CD4-positive, alpha-beta T cell treated with Interferon gamma for 1 hour (primary cell): ENCODE data around the gene RPRD1B.

ENCODE experiments used
- DNase-seq: peaks from one replicate; pipeline ENCODE4 v3.0.0-alpha.2; 2020

RPRD1B gene

DNA sequence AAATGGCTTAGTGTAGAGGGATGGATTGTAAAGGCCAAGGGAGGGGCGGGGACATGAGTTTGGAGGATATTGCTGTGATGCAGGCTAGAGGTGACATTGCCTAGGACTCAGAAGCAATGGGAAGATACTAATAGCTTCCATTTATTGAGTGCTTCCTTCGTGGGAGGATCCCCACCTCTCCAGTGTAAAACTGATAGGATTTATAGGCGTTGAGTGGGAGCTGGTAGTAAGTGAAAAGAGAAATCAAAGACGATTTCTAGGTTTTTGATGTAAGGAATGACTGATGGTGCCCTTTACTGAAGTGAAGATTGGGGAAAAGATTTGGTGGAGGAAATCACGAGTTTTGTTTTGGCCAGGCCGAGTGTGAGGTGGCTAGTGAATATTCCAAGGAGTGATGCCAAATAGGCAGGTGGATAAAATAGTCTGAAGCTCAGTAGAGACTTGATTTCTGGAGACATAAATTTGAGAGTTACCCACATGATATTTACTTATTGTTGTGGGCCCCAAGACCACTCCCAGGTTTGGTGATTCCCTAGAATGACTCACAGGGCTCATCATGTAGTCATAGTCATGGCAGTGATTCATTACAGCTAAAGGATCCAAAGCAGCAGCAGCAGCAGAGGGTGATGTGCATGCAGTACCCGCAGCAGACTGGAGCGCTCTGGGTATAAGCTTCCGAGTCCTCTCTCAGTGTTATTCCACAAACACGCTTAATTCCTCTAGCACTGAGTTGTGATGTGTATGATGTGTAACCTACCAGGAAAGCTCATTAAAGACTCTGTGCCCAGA is 10.2 kb downstream of the RPRD1B start:
- no peak for DNase-seq

DNA sequence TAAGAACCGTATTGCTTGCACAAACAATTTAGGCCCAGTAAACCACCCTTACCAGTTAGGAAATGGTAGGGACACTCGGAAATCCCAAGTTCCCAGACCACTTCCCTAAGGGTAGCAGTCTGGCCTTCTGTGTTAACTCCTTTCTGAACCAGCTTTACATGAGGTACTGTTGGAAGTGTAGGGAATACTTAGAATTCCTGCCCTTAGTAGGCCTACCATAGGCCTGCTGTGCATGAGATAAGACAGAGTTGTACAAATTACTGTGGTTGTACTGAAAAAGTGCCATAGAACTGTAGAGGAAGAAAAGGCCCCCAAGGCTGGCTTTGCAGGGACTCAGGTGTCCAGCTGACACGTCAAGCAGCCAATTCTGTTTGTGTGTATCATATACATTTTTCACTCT is 11.1 kb downstream of the RPRD1B start:
- DNase-seq, result no peak

DNA sequence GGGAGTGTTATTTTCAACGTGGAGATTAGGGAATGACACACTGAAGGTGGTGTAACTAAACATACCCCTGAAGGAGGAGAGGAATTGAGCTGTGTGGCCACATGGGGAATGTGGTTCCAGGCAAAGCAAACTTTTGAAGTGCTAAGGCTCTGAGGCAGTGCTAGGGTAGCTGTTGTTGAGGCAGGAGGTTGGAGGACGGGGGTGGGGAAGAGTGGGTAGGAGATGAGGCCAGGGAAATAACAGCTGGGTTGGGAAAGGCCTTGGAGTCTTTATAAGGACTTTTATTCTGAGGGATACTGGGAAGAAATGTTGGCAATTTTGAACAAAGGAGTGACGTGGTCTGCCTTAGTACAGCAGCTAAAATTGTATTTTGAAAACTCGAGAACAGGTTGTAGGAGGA is 13.0 kb downstream of the RPRD1B start:
- DNase-seq, result no peak

DNA sequence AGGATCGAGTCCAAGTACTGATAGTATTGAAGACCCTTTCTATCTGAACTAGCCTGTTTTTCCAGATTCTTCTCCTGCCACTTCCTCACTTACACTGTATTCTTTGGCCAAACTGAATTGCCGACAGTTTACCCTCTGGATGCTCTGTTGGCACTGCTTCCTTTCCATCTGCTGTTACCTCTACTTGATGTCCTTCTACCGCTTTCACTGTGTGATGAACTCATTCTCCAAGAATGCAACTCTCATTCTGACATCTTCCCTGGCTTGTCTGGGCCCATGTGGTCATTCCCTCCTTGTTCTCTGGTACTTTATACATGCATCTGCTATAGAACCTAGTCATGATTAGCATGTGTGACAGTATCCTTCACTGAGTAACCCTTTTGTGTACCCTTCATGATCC is 16.3 kb downstream of the RPRD1B start:
- no peak for DNase-seq

DNA sequence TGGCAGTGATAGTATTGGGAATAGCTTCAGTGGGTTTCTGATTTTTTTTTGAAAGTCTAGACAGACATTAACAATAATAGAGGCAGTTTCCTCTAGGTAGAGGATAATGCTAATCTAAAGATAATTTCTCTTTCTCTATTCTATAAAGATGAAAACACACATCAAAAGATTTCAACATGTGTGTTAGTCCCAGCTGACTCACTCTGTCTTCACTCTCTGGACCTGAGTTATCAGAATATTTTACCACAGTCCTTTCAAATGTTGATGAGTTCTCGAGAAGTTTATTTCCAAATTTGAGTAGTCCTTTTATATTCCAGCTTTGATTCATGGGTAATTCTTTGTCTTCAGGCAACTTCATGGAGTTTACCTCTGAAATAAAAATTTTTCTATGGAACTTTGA is 17.1 kb downstream of the RPRD1B start:
- DNase-seq, result no peak

DNA sequence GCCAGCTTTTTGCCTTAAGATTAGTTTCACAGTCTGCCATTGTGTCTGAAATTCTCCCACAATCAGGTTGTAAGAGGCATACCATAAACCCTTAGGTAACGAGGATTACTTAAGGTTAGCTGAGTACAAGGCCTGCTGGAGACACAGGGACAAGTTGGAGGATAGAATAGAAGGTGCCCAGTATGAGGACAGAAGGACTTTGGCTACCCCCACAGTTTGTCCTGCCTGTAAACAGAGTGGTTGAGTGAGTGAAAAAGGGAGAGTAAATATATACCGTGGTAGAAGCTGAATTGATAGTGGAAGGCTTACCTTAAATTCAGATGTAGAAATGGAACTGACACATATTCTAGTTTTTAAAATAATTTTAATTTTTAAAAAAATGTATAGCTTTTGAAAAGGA is 19.3 kb downstream of the RPRD1B start:
- DNase-seq, result no peak

DNA sequence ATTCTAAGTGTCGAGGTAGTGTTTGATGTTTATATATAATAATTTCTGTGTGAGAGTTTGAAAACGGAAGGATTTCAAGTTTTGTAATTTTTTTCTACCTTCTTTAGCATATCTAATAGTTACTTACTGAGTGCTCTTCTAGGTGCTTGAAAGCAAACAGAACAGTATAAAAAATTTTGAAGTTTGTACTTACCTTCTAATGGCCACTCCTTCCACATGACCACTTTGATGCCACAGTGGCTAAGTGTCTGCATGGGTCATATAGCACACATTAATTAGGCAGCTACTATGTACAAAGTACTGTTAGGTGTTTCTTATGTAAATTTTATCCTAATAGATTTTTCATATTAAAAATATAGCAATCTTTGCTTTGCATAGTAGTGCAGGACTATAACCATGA is 21.1 kb downstream of the RPRD1B start:
- DNase-seq, result no peak

DNA sequence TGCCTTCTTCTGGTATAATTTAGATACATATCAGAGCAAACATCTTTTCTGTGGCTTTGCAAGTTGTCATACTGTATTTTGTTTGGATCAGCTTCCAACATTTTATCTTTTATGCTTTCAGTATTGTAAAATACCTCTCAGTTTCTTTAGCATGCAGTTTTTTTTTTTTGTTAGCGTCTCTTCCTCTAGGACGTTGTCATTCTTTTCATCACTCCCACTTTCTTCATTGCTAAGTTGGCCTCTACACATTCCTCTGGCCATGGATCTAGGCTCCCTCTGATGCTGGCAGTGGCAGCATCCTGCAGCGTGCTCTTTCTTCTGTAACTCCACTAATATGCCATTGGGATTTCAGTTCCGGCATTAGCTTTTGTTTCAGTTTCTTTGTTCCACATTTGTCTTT is 21.7 kb downstream of the RPRD1B start:
- no peak for DNase-seq

DNA sequence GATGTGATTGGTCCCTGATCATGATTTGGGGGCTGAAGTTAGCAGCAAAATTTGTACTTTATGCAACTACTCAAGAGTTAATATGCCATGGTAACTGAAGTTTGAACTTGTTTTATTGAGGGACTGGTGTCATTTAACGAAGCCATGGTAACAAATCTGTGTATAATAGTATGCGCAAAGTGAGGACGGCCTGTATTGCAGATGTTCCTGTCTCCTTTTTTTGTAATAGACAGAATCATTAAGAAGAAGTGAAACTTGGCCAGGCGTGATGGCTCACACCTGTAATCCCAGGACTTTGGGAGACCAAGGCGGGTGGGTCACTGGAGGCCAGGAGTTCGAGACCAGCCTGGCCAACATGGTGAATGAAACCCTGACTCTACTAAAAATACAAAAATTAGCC is 22.3 kb downstream of the RPRD1B start:
- DNase-seq, result no peak

DNA sequence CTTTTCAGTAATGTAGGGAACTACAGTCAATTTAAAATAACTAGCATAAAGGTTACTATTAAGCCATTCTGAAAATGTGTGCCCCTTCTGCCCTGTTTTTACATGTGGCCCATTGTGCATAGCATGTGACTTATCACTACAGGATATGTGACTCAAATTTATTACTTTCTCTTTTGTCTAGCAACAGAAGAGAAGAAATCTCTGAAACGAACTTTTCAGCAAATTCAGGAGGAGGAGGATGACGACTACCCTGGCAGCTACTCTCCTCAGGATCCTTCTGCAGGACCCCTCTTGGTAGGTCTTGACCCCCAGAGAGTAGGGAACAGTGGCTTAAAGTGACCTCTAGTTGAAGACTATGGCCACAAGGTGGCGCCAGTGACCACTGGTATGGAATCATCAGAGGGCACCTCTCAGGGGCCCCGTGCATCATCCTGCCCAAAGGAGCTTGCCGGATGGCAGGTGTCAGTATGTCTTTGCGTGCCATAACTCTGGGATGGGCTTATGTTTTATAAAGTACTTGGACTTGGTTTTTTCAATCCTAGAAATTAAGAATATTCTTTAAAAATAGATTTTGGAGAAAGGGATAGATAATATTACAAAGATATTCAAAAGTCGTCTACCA is 23.9 kb downstream of the RPRD1B start:
- DNase-seq, result peak; percentile 68

DNA sequence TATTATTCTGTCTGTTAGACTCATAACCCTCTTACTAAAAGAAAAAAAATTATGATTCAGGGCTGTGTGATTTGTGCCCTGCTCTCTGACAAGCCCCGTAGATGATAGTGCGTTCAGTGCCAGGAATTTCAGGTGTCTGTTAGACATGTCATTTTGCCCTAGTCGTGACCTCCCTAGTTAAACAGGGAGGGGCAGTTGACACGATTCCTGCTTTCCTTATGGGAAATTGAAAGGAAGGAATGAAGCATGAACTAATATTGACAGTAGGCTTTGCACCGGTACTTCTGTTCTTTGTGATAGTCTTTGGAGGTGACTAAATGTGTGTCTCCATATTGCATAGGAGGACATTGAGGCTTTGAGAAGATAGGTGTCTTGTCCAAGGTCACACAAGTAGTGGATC is 26.3 kb downstream of the RPRD1B start:
- DNase-seq, result no peak

DNA sequence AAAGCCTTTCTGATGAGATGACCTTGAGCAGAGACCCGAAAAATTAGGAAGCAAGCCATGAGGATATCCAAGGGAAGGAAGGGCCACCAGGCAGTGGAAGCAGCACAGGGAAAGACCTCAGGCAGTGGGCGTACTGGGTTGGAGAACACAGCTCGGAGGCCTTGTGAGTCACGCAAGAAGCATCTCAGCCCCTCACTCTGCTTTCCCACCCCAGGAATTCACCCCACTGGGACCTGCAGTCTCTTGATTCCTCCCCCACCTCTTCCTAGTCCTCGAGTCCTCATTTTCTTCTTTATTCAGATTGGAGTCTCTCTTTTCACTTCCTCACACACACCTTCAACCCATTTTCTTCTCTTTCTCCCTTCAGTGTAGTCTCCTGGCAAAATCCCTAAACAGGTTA is 27.0 kb downstream of the RPRD1B start:
- no peak for DNase-seq

DNA sequence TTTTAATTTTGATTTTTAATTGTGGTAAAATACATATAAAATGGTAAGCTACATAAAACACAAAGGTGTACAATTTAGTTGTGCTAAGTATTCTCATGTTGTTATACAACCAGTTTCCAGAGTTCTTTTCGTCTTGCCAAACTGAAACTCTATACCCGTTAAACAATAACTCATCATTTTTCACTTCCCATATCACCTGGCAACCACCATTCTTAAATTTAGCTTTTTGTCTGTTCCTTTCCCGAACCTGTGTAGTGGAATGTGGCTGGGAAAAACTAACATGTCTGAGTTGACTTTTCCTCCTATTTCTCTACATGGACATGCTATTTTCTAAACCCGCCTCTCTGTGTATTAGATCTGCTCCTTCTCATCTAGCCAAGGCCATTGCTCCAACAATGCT is 27.6 kb downstream of the RPRD1B start:
- DNase-seq, result no peak

DNA sequence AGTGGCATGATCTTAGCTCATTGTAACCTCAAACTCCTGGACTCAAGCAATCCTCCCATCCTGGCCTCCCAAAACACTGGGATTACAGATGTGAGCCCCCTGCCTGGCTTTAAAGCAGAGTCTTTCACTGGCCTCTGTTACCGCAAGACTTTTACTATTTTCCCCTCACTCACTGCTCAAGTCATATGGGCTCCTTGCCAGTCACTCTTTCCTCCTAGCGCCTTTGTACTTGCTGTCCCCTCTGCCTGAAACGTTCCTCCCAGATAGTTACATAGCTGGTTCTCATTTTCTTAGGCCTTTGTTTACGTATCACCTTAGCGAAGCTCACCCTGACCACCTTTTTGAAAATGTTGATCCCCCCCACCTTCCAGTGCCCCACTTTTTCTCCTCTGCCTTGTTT is 29.3 kb downstream of the RPRD1B start:
- no peak for DNase-seq

DNA sequence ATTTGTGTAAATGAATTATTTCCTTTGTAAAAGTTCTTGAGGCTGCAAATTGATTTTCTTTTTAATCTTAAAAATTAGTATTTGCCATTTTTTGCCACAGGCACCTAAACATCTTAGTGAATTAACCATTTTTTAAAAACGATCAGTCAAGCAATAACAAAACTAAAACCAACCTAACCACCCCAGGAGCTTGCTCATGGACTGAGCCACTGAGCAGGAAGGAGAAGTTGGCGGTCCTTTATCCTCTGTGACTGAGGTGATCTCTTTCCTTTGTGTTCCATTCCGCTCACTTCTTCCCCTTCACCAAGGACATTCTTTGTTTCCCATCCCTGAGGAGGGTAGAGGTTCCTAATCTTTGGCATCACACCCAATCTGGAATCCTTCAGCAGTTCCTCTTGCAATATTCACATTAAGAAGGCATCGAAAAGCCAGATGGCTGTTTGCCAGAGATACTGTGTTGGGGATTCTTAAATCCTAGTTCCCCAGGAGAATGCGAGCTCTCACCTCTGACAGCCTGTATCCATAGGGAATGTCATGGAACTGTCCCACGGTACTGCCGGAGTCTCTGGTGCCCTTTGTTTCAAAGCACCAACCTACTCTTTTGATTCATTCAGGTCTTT is 30.5 kb downstream of the RPRD1B start:
- no peak for DNase-seq

DNA sequence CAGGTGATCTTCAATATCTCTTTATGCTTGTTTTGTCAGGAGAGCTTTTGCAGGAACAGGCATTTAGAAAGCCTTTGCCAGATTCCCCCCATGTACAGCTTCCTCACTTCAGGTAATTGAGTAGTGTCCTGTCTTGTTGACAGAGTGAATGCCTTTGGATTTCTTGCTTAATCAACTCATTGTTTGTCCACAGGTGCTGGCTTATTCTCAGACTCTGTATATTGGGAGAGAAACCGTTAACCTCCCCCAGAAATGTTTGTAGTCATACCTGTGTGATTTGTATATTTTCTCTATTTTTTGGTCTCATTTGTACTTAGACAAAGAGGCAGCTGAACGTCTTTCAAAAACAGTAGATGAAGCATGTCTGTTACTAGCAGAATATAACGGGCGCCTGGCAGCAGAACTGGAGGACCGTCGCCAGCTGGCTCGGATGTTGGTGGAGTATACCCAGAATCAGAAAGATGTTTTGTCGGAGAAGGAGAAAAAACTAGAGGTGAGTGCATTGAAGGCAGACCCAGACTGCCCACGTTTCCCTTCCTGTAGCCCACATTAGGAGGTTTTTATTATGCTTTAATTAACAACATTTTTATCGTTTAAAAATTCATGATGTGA is 32.3 kb downstream of the RPRD1B start:
- DNase-seq, result no peak

DNA sequence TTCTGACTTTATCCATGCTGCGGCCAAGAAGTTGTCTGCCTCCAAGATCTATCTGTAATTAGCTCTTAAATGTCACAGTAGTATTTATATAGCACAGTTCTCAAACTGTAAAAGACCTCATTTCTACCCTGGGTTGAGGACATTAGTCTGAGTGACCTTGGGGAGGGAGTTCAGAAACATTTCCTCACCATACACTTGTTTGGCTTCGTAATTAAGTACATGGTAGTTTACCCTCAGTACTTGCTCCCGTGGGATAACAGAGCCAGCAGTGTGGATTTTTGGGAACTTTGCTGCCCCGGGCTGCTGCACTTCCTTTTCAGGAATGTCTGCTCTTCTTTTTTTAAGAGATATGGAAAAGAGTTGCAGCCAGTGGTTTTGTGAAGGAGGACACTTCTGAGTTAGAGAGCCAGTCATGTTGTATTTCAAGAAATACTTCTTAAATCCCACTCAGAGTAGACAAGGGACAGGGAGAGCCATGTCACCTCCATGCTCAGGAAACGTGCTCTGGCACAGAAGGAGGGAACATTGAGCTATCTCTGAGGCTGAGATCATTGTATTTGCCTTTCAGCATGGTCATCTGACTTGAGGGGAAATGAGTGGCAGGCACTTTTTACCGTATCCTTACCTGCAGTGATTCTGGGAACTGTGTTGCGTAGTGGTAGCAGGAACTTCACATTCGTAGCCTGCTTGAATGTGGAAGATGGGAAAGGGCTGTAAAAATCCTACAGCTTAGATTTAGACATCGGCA is 33.6 kb downstream of the RPRD1B start:
- no peak for DNase-seq

DNA sequence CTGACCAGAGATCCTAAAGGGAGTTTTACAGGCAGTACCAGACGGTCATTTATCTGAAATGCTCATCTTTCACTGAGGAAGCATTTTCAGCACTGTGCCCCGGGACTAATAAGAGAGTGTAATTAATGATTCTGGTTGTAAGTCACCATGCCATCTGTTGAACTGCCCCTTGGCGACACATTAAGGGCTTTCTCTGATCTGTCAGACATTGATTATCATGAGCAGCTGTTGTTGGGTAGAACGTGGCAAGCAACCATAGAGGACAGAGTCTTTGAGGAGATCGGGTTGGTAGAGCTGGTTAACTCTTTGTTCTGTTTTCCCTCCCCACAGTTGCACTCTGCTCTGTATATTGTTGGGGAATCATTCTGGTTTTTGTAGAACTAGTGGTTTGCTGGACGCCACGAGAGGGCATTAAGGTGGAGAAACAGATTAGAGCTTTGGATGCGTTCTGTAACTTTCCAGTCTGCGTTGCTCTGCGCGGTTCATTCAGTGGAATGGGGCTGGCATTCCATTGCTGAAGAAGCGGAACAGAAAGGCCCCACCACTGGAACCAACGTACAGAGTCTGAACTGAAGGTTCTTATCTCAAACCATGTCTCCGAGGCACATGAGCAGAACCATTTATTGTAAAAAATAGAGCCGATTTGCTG is 34.3 kb downstream of the RPRD1B start:
- no peak for DNase-seq

DNA sequence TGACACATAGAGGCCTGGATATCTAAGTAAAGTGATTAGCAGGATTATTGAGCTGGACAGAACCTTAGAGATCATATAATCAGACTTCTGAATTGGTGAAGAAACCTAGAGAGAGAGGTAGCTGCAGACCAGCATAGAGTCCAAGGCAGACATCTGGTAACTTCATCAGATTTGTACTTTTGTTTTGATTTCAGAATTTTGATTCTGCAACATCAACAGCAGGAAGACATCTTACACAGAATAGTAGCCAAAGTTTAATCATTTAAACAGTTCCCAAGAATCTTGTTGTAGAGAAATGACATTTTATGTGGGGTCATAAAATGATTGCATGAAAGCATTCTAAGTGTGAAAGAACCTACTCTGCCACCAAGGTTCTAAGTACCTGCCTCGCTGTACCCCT is 39.4 kb downstream of the RPRD1B start:
- DNase-seq, result no peak

DNA sequence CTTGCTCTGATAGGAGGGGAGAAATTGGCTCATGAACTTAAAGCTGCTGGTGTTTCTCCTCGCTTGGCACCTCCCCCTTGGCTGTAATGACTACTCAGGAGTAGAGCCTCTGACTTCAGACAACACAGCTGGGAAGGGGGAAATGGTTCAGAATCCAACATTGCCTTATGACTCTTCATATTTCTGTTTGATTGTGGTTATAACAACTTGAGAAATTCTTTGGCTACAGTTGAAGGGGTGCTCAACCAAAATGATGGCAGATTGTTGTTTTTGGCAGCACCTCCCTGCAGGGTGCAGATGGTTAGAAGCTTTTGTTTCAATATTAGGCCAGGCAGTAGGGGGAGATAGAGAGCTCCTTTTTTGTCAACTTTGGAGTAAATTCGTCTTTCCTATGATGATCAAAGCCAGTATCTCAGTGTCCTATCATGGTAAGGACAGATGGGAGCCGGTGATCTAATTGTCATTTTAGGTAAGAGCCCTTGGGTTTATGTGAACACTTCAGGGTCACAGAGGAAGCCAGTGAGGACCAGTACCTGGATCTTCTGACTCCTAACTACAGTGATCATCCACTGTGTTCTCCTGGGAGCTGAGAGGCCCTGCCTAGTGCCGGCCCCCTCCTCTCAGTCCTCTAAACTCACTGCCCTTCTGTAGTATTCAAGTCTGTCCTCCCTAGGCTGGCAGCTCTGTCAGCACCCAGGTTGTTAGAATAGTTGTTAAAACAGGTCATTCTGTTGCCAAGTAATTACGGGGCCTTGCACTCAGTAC is 39.9 kb downstream of the RPRD1B start:
- no peak for DNase-seq

DNA sequence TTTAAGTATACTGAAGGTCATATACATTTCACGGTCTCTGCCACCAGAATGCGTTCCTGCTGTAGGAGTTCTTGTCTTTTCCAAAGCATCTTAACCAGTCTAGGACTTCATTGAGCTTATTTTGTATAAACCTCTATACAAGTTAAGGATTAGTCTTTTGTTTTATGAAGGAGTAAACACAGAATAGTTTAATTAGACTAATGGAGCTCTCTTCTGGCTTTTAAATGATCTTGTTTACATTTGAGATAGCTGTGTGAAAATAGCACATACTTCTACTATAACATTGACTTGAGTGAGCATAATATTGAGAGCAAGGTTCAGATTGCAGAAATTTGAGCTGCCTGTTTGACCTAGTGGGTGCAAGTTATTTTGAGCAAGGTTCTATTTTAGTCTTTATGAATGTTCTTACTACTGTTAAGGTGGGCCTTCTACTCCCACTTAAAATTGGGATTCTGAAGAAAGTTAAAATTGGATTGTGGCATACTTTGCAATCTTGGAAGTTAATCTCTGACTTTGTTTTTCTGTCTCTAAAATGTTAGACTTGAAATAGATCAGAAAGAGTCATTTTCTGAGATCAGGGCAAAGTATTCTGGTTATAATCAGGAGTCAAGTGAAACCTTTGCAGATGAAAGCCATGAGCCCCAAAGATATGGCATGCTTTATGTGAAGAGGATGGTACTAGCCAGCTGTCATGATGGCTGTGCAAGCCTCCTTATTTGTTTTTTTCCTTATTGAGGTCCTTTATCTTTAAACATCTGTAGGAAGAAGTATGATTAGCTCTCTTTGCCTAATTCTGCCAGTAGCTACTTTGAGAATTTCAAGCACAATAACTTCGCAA is 41.8 kb downstream of the RPRD1B start:
- DNase-seq, result no peak
